Tibial nerve (tissue), 4 donors: ENCODE results near the gene SSH2. TPM values are rescaled to one million over a fixed set of nuclear protein-coding genes. Genes with fewer than 3 reads are reported as not detected.
"Not testable (repeated sequence)": the region's sequence is repeated elsewhere in the genome, so short reads cannot be mapped to it uniquely, and the experiment has no call there.

Source experiments
- DNase-seq, 2 donors: peaks; one replicate each; pipeline ENCODE4 v3.0.0-alpha.2; 2019; ENCODE audit warnings: low spot score in 2 of 2
- H3K27ac ChIP-seq, 4 donors: fragments of 200-600 bp; sonication (generic) in 3 of 4; one replicate each; pipeline ENCODE4 v1.5.1; 2017 to 2019; ENCODE audit warnings: mild to moderate bottlenecking in 1 of 4
- H3K27me3 ChIP-seq, 2 donors: fragments of 200-600 bp; sonication (generic) in 1 of 2; one replicate each; pipeline versions ENCODE4 v1.5.1 to v1.6.0; 2017 to 2019
- H3K36me3 ChIP-seq, 3 donors: fragments of 200-600 bp; sonication (generic); one replicate each; pipeline ENCODE4 v1.5.1; 2018 to 2019
- H3K4me1 ChIP-seq, 4 donors: fragments of 200-600 bp; sonication (generic) in 3 of 4; one replicate each; pipeline ENCODE4 v1.5.1; 2017 to 2019
- H3K4me3 ChIP-seq, 4 donors: fragments of 200-600 bp; sonication (generic) in 3 of 4; one replicate each; pipeline ENCODE4 v1.5.1; 2017 to 2019; ENCODE audit warnings: mild to moderate bottlenecking in 1 of 4, moderate library complexity in 1 of 4
- H3K9me3 ChIP-seq, 4 donors: fragments of 200-600 bp; sonication (generic) in 3 of 4; one replicate each; pipeline ENCODE4 v1.5.1; 2017 to 2019
- EP300 ChIP-seq, 2 donors: sonication (generic); formaldehyde crosslinking; IDR thresholded peaks; one replicate each; pipeline ENCODE4 v1.6.1; 2017; ENCODE audit warnings: antibody characterized with exemption in 2 of 2, mild to moderate bottlenecking in 1 of 2
- POLR2A ChIP-seq, 2 donors: fragments of 450-650 bp; IDR thresholded peaks; one replicate each; pipeline ENCODE4 v1.6.1; 2017; ENCODE audit warnings: antibody characterized with exemption in 2 of 2, mild to moderate bottlenecking in 2 of 2, moderate library complexity in 2 of 2
- WGBS, 2 donors: methylation state at CpG; one replicate each; pipeline ENCODE4 v1.1.5; 2018; 5-methylcytosine and 5-hydroxymethylcytosine counted together
- total RNA-seq, 4 donors: library from RNA; depleted of rRNA; stranded (reverse); fragments of >200 nt; gene quantifications; one replicate each; pipeline ENCODE4 v1.1.0, GENCODE V29; 2016
- TF ChIP-seq, protein P1 (sequence below), 5 experiments: fragments of 200-600 bp in 3 of 5; fragments of 450-650 bp in 2 of 5; sonication (generic) in 3 of 5; IDR thresholded peaks; one replicate each; pipeline ENCODE4 v1.5.1; 2016 to 2019; ENCODE audit warnings: antibody characterized with exemption in 5 of 5, mild to moderate bottlenecking in 3 of 5, moderate library complexity in 2 of 5

The SSH2 gene
- total RNA-seq, 4 donors from 2014 or later, result 51.3 to 67.1 (median 55.7) TPM

DNA sequence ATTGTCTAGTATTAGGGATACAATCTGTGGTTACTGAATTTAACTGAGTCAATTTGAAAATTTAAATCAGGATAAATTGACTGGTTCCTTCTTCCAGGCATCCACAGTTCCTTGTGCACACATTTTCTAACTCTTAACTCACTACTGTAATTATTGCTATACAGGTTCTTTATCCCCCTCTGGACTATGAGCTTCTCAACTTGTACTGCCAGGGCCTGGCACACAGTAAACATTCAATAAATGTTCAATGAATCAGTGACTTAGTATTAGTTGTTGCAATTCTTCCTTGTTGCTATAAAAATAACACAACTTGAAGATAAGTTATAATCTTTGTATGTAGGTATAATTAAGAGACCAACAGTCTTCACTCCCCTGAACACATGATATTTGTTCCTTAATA, 67.9 kb downstream of the SSH2 start:
- Histone ChIP-seq H3K36me3 (no peaks in the 10 kb centered on the region), H3K4me1 (peaks cover 0 to 4% (median 1%) of the 10 kb centered on the region in 4 donors), H3K4me3 (no peak overlapping the region), H3K27ac (no peak overlapping the region), H3K27me3 (no peaks in the 10 kb centered on the region), H3K9me3 (no peaks in the 10 kb centered on the region)
- no peak for DNase-seq
- TF ChIP-seq, protein P1, sequence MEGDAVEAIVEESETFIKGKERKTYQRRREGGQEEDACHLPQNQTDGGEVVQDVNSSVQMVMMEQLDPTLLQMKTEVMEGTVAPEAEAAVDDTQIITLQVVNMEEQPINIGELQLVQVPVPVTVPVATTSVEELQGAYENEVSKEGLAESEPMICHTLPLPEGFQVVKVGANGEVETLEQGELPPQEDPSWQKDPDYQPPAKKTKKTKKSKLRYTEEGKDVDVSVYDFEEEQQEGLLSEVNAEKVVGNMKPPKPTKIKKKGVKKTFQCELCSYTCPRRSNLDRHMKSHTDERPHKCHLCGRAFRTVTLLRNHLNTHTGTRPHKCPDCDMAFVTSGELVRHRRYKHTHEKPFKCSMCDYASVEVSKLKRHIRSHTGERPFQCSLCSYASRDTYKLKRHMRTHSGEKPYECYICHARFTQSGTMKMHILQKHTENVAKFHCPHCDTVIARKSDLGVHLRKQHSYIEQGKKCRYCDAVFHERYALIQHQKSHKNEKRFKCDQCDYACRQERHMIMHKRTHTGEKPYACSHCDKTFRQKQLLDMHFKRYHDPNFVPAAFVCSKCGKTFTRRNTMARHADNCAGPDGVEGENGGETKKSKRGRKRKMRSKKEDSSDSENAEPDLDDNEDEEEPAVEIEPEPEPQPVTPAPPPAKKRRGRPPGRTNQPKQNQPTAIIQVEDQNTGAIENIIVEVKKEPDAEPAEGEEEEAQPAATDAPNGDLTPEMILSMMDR (IDR thresholded peaks at IDR 0.05), result no peak
- no peak for TF ChIP-seq EP300 (IDR thresholded peaks at IDR 0.05)
- no peak for TF ChIP-seq POLR2A (IDR thresholded peaks at IDR 0.05)

DNA sequence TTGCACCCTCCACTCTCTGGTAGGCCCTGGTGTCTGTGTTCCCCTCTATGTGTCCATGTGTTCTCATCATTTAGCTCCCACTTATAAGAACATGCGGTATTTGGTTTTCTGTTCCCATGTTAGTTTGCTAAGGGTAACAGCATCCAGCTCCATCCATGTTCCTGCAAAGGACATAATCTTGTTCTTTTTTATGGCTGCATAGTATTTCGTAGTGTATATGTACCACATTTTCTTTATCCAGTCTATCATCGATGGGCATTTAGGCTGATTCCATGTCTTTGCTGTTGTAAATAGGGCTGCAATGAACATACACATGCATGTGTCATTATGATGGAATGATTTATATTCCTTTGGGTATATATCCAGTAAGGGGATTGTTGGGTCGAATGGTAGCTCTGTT, 70.6 kb downstream of the SSH2 start:
- H3K27me3 ChIP-seq, H3K4me1 ChIP-seq, DNase-seq, H3K4me3 ChIP-seq, H3K27ac ChIP-seq, H3K9me3 ChIP-seq, H3K36me3 ChIP-seq: not testable (repeated sequence)
- WGBS, 2 donors, result 83 to 86% methylated on average over 4 of the region's 4 CpGs

DNA sequence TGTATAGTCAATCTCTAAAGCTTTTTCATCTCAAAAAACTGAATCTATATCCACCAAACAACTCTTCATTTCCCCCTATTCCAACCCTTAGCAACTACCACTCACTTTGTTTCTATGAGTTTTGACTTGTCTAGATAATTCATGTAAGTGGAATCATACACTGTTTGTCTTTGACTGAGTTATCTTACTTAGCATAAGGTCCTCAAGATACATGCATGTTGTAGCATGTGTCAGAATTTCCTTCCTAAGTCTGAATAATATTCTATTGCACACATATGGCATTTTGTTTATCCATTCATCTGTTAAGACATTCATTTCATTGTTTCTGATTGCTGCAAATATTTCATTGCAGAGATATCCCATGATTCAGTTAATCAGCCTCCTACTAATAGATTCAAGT, 72.2 kb downstream of the SSH2 start:
- H3K4me3 ChIP-seq, result no peak overlapping the region
- TF ChIP-seq POLR2A (IDR thresholded peaks at IDR 0.05), result no peak
- TF ChIP-seq, protein P1 (IDR thresholded peaks at IDR 0.05), result no peak
- TF ChIP-seq EP300 (IDR thresholded peaks at IDR 0.05), result no peak

GRCh38 chr17:29857105-29857504, 72.9 kb downstream of the SSH2 start:
- not testable (repeated sequence) for H3K36me3 ChIP-seq, H3K4me1 ChIP-seq, H3K4me3 ChIP-seq, DNase-seq, H3K9me3 ChIP-seq, H3K27ac ChIP-seq, H3K27me3 ChIP-seq
- 91 to 95% methylated on average over 3 to 4 of the region's 4 CpGs for WGBS, 2 donors

More for the DNA sequence above, 72.2 kb downstream of the SSH2 start:
- H3K27me3 ChIP-seq, result no peaks in the 10 kb centered on the region
- no peak overlapping the region for H3K27ac ChIP-seq
- H3K9me3 ChIP-seq, result no peaks in the 10 kb centered on the region
- no peak for DNase-seq
- no peaks in the 10 kb centered on the region for H3K36me3 ChIP-seq
- peaks cover 0 to 7% (median 0%) of the 10 kb centered on the region in 4 donors for H3K4me1 ChIP-seq

- TF ChIP-seq, protein P1 (IDR thresholded peaks at IDR 0.05), result no peak
- TF ChIP-seq POLR2A (IDR thresholded peaks at IDR 0.05) (no peak), EP300 (IDR thresholded peaks at IDR 0.05) (no peak)
- H3K27ac ChIP-seq, result no peak overlapping the region
- no peak for DNase-seq
- 18 to 33% methylated on average over 1 of the region's 1 CpG for whole genome bisulfite sequencing, 2 donors
- H3K36me3 ChIP-seq, result no peaks in the 10 kb centered on the region
- H3K4me3 ChIP-seq, result no peak overlapping the region
- H3K9me3 ChIP-seq, result no peaks in the 10 kb centered on the region
- no peaks in the 10 kb centered on the region for H3K27me3 ChIP-seq
- H3K4me1 ChIP-seq, result peaks cover 0 to 7% (median 0%) of the 10 kb centered on the region in 4 donors
These were observed 74.3 kb downstream of the SSH2 start for GRCh38 chr17:29855686-29856085.

GRCh38 chr17:29848737-29849136, 81.3 kb downstream of the SSH2 start:
- no peak overlapping the region for H3K27ac ChIP-seq
- TF ChIP-seq EP300 (IDR thresholded peaks at IDR 0.05) (no peak), POLR2A (IDR thresholded peaks at IDR 0.05) (no peak)
- TF ChIP-seq, protein P1 (IDR thresholded peaks at IDR 0.05), result no peak
- WGBS, 2 donors, result 85 to 88% methylated on average over 3 of the region's 3 CpGs
- no peaks in the 10 kb centered on the region for H3K27me3 ChIP-seq
- no peaks in the 10 kb centered on the region for H3K36me3 ChIP-seq
- H3K4me3 ChIP-seq, result no peak overlapping the region
- no peaks in the 10 kb centered on the region for H3K9me3 ChIP-seq
- no peaks in the 10 kb centered on the region for H3K4me1 ChIP-seq
- DNase-seq, result no peak
